ENCODE measurements around the gene LSG1.

LSG1 gene

DNA sequence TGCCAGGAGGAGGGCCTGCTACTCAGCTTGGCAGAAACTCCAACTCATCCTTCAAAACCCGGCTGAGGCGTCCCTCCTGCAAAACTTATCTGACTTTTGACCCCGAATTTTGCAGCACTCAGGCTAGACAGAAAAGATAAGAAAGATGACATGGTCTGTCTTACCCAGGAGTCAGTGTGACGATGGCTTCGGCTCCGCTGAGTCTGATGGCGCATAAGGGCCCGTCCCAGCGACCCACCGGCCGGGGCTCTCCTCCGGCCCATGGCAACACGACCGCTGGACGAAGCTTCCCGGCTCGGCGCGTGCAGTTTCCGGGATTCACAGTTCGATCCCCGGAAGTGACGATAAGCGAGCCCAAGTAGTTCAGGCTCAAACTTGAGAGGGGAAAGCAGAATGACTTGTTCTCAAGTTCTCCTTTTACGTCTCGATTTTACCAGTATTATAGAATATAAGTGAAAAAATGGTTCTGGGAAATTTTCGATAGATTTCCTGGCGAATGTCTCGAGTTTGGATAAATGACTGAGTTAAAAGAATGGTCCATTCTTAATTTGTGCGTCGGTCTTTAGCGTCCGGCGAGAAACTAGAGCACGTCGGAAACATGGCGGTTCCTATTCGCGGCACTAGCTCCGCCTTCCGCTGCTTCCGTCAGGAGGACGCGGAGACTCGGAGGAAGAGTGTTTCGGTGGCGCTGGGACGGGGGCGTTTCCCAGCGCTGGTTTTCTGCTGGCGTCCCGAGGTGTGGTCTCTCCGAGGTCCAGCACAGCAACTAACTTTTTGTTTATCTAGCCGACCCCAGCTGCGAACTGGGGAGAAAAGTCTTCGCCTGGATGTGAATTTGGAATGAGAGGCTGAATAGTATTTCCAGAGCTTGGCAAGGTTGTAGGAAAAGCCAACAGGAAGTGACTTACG lies at the start of gene LSG1:
Gene LSG1, minus strand, starts transcription at position 292 of the 909 bp plus-strand sequence. Its CDS starts 29 bp downstream, at position 263.
- peak in 1 of 2 experiments; percentile 87 for DNase-seq

GRCh38 chr3:194720048-194720447 lies 48.1 kb upstream of the LSG1 start:
- no peak for DNase-seq

- DNase-seq, result no peak
Observed at GRCh38 chr3:194718079-194718478, 46.1 kb upstream of the LSG1 start.

DNA sequence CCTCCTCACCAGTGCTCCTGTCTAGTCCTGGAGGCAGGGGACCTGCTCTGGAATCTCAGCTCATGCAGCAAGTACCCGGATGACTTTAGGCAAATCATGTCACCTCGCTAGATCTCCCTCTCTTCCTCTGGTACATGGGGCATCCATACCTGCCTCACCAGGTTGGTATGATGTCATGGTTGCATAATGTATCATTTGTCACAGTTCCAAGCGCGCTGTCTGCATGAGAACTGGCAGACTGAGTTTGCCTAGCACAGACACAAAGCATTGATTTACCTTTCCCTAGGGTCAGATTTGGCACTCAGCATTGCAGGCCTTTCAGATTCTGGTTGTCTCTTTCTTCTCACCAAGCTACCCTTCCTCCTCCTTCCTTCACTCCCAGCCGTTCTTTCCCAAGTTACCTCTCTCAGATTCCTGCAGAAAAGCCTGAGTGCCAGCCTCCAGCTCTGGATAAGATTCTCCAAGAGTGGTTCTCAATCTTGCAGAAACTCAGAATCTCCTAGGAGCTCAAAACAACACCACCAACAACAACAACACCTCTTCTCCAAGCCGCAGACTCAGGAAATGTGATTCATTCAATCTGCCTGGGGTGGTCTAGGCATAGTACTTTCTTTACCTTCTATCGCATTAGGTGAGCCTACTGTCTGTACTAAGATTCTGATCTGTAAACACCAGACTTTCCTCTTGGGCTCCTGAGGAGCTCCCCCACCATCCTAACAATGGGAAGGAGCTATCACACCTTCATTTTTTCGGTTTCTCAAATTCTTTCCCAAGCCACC lies 43.2 kb upstream of the LSG1 start:
- DNase-seq, result no peak

GRCh38 chr3:194714564-194714963 lies 42.6 kb upstream of the LSG1 start:
- no peak for DNase-seq

DNA sequence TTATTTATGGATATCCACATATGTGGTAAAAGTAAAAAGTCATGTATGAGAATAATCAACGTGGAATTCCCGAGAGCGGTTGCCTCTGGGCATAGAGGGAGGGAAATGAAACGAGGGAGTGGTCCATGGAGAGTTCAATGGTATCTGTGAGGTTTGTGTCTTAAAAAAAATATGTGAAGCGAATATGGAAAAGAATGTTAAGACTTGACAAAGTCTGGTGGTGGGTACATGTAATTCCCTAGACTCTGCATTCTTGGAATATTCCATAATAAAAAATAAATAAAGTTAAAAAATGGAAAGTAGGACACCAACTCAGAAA lies 42.1 kb upstream of the LSG1 start:
- no peak for DNase-seq

- no peak for DNase-seq
Observed at GRCh38 chr3:194713299-194714136, 41.5 kb upstream of the LSG1 start.

DNA sequence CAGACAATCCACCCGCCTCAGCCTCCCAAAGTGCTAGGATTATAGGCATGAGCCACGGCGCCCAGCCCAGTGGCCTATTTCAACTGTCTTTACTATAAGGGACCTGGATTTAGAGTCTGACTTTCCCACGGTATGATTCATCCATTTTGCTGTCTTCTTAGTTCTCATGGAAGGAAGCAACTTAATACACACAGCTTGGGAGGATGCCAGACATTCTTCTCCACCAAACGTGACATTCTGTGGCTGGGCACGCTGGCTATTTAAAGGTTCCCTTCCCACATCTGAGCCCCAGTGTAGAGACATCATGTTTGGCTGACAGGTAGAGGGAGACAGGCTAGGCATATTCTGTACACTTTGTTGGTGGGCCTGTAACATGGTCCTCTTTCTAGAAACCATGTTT lies 39.9 kb upstream of the LSG1 start:
- no peak for DNase-seq

- DNase-seq, result no peak
Observed at GRCh38 chr3:194711286-194711685, 39.3 kb upstream of the LSG1 start.

DNA sequence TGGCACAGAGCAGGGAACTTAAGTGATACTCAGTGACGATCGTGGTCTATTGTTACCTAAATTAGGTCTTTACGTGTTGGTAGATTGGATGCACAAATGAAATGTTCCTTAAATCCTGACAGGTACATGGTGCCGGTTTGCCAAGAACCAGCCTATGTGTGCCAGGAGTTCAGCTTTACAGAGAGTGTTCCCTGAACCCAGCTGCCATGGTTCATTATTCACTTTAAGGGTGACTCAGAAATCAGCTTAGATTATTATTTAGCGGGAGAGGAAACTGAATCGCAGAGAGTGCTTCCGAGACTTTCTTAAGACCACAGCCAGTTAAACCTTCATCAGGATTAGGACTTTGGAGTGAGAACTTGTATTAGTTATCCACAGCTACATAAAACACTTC lies 35.2 kb upstream of the LSG1 start:
- no peak for DNase-seq

GRCh38 chr3:194705761-194706160 lies 33.8 kb upstream of the LSG1 start:
- DNase-seq, result no peak

DNA sequence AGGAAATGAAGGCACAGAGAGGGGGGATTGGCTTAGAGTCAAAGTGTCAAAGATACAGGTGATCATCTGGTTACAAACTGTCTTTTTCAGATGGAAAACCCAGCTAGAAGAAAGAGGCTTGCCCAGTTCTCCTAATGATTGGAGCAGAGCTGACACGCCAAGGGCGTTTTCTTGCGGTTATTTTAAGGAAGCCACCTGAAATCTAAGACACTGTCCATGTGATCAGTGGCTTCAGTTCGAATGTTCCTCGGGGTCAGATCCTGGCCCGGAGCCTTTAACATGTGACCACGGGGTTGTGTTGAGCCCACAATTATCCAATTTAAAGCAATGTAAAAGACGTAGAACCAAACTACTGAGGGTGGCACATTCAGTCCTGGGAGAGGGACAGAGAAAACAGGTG lies 33.2 kb upstream of the LSG1 start:
- DNase-seq, result no peak

DNA sequence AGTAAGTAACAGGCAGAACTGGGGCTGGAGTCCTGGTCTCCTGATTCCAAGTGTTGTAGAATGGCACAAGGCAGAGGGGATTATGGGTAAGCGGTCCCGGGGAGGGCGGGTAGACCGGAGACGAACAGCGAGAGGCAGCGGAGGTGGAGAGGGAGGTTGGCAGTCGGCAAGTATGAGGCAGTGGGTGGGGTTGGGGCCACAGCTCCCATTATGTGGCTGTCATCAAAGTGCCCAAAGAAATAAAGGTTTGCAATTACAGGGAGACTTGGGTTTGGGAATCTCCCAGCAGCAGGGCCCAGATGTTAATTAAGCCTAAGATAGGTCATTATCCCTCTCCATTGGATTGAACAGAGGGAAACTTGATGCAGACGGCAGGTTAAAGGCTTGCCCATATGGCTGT lies 30.6 kb upstream of the LSG1 start:
- DNase-seq, result no peak

- DNase-seq, result no peak
Observed at GRCh38 chr3:194696702-194697101, 24.7 kb upstream of the LSG1 start.

GRCh38 chr3:194691481-194692283 lies 19.7 kb upstream of the LSG1 start:
- no peak for DNase-seq

DNA sequence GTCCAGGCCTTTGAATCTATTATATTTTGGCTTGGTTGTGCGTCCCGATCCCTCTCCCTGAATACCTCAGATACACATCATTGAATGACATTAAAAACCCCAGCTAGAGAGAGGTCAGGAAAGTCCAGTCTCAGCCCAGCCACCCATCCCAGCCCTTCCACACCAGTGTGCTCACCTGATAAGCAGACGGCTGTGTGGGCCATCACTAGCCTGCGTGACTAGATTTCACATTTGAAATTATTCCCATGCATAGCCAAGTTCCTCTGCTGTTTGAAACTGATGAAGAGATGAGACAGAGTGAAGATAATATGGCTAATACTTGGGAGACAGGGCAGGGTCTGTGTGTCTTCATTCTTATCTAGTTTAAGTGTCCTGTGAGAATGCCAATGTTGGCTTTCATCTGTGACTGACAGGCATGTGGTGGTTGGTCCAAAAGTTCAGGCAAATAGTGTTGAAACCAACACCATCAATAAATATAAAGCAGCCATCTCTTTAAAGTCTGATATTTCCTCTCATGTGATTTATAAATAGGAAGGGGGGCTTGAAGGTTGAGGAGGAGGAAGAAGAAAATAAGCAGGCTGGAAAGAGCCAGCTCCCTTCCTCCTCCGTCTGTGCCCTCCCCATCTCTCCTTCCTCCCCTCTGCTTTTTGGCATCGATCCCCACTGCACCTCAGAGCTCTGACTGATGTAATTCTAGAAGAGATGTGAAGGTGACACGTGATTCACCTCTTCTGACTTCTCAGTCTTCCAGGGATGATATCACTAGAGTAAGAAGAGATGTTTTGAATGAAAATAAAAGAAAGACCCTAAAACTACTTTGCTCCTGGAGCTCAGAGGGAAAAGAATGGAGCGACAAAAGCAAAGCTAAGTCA lies 18.7 kb upstream of the LSG1 start:
- DNase-seq, result no peak

GRCh38 chr3:194689493-194689944 lies 17.5 kb upstream of the LSG1 start:
- DNase-seq, result no peak

DNA sequence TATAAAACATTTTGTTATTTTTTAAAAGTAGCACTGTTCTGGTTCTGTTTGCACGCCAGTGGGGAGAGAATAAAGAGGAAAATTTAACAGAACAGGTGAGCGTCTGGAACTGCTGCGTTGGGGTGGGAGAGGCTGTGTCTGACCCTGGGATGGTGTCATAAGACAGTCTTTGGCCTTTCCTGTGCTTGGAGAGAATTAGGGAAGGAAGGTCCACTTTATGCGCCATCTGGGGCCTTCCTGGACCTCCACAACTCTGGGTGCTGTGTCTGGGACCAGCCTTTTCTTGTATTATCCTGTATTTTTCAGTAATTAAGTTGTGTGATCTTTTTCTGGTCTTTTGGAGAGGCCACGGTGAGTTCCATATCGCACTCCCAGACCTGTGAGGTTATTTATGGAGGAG lies 17.0 kb upstream of the LSG1 start:
- no peak for DNase-seq

DNA sequence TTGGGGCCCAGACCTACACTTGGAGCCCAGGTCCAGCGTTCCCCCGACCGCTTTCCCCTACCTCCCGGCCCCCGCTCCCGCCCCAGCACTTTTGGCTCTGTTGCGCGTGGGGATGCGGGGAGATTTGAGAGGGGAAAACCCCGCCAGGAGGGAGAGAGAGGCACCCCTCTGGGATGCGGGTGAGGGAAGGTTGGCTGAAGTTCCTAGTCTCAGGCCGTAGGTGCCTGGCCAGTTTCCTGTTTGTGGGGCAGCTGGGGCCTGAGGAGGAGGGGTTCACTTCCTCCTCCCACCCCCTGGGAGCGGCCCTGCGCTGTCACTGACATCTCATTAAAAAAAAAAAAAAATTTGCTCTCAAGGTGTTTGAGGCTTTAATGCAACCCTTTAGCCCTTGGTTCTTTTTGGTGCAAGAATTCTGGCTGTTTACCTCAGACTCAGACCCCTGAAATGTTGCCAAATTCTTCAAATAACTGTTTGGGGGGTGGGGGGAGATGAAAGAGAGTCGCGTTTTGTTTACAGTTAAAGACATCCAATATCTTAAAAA lies 16.3 kb upstream of the LSG1 start:
- DNase-seq, result no peak

DNA sequence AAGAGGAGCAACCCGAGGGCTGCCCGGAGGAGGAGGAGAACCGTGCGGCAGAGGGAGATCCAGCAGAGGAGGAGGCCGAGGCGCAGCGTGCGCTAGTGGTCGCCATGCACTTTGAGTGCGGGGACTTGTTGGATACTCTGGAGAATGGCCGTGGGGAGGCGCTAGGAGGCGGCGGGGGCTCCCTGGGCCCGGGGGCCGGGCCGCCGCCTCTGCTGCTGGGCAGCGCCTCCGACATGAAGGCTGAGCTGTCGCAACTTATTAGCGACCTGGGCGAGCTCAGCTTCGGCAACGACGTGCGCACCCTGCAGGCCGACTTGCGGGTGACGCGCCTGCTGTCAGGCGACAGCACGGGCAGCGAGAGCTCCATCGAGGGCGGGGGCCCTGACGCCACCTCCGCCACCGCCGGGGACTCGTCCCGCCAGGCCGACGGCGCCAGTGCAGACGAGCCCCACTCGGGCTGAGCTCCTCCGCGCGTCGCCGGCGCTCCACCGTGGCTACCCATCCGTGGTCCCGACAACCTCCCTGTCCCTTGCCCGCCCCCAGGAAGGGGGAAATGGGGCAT lies 15.7 kb upstream of the LSG1 start:
- no peak for DNase-seq
